ENCODE measurements around the gene METTL8.

GRCh38 chr2:171279983-171280790 lies 153.6 kb downstream of the METTL8 start:
- TF ChIP-seq CTCF (IDR thresholded peaks at IDR 0.05; ENCODE audit: insufficient read depth, low read length, poor library complexity, severe bottlenecking) = no peak
- TF ChIP-seq EZH2phosphoT487 (conservative IDR thresholded peaks at IDR 0.05; ENCODE audit: low read length) = no peak
